Measurements from ENCODE around the gene MAPK9. TPM values are rescaled to one million over a fixed set of nuclear protein-coding genes. Genes with fewer than 3 reads are reported as not detected.
A peak's percentile ranks its signal among the peaks of the same experiment; 100 is the strongest.

MAPK9 gene
- total RNA-seq, 1 donor from 2014 or later = 34.4 TPM

DNA sequence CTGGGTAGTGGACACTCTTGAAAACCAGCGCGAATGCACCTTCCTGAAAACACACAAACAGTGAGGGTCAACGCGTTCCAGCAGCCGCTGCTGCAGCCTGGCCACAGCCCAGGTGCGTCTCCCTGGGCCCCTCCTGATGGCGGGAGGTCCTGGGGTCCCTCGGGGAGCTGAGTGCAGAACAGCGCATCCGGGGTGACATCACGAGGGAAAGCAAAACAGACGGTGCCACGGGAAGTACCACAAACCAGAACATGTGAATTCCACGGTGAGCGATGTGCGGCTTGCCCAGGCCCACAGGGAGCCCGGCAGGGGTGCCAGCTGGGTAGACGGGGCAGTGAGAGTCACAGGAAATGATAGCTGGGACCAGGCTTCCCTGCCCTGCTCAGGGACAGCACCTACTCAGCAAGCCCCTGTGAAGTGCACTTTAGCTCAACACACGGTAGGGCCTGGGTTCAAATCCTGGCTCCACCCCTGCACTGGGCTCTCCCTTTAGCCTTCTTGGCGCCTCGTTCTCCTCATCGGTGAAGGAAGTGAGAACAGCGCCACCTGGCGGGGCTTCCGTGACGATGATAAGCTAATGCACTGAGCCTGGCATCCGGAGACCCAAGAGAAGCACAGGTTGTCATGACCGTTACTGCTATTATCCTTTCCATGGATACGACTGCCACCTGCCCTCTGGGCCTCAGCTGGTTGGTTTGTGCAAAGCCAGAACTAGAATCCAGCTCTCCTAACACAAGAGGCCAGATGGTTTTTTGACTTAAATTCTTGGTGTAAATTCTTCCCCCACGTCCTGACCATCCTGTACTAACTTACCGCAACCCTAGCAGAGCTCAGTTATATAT lies 36.6 kb upstream of the MAPK9 start:
- ATAC-seq (peak; percentile 46), DNase-seq (ENCODE audit: low spot score) (peak; percentile 89)
- intact Hi-C loops (cut with DNase I) = no loop called here

DNA sequence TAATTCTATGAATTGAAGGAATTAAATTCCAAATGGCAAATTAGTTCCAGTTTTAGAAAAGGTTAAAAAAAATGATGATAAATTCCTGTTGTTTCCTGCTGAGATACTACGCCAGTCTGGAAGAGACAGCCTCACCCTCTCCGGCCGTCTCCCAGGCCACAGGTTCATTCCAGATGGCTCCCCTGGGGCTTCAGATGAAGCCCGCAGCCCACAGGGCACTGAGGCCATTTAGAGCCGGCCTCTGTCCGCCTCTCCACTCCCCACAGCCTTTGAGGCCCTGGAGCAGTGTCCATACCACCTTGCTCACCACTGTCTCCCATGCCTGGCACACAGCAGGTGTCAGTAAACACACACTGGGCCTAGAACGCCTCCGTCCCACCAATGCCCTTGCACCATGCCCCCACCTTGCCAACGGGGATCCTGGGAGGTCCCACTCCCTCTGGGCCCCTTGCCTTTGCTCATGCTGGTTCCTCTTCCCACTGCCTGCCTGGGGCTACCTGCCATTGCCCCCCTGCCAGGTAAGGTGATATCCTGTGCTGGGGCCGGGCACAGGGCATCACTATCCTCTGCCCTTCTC lies 35.2 kb upstream of the MAPK9 start:
- intact Hi-C loops (cut with DNase I) = no loop called here
- no peak for DNase-seq (ENCODE audit: low spot score)
- ATAC-seq = no peak

GRCh38 chr5:180324601-180324950 lies 32.7 kb upstream of the MAPK9 start:
- intact Hi-C loops (cut with DNase I) = no loop called here
- peak; percentile 77 for ATAC-seq
- DNase-seq (ENCODE audit: low spot score) = no peak

DNA sequence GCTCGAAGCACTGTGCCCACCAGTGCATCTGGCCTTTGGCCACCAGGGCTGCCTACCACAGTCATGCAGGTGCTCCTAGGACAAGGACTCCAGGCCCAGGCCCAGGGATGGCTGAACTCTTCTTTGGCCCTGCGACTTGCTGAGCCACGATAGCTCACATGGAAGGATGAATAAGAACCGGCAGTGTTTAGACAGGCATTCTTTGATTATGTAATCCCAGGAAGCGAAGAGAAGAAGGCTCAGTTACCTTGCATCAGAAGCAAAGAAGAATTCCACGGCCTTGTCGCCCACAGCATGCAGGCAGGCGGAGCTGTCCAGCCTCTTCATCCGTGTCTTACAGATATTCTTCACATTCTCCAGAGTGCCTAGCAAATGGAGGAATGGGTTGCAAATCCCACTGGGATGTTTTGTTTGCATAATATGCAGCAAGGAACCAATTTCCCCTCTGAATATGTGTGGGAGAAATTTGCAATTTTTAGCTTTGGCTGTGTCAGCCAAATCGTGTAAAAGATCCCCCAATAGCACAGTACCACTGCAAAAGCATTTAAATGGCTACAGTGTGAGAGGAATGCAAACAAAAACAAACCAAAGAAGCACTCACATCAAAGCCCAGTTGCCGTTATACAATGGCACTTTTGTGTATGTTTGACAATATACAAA lies 32.2 kb upstream of the MAPK9 start:
- no peak for DNase-seq (ENCODE audit: low spot score)
- peak; percentile 69 for ATAC-seq

DNA sequence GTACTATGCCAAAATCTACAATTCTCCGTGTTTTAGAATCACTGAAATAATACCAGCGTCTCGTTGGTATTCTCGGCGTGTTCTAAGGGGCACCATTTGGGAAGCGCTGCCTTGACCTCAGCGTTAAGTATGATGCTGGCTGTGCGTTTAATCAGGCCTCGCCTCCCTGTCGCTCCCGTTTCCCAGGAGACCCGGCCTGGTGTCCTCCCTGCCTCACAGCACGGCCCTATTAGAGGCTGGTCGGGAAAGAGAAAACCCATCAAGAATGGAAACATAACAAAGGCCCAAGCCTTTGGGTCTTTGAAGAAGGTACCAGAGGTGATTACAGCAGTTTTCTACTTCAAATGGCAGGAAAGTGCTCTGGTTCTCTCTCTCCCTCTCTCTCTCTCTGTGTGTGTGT lies 31.3 kb upstream of the MAPK9 start:
- ATAC-seq (no peak), DNase-seq (ENCODE audit: low spot score) (no peak)
- intact Hi-C loops (cut with DNase I) = no loop called here

More for the DNA sequence above, 32.2 kb upstream of the MAPK9 start:
- intact Hi-C loops (cut with DNase I) = no loop called here

- no peak for DNase-seq (ENCODE audit: low spot score)
- ATAC-seq = no peak
- intact Hi-C loops (cut with DNase I) = no loop called here
These were observed 26.7 kb upstream of the MAPK9 start for GRCh38 chr5:180318456-180319089.

GRCh38 chr5:180316586-180316985 lies 24.7 kb upstream of the MAPK9 start:
- intact Hi-C loops (cut with DNase I) = no loop called here
- no peak for ATAC-seq
- DNase-seq (ENCODE audit: low spot score) = no peak

GRCh38 chr5:180315762-180316212 lies 23.9 kb upstream of the MAPK9 start:
- intact Hi-C loops (cut with DNase I) = no loop called here
- DNase-seq (ENCODE audit: low spot score) = peak; percentile 84
- peak; percentile 61 for ATAC-seq

DNA sequence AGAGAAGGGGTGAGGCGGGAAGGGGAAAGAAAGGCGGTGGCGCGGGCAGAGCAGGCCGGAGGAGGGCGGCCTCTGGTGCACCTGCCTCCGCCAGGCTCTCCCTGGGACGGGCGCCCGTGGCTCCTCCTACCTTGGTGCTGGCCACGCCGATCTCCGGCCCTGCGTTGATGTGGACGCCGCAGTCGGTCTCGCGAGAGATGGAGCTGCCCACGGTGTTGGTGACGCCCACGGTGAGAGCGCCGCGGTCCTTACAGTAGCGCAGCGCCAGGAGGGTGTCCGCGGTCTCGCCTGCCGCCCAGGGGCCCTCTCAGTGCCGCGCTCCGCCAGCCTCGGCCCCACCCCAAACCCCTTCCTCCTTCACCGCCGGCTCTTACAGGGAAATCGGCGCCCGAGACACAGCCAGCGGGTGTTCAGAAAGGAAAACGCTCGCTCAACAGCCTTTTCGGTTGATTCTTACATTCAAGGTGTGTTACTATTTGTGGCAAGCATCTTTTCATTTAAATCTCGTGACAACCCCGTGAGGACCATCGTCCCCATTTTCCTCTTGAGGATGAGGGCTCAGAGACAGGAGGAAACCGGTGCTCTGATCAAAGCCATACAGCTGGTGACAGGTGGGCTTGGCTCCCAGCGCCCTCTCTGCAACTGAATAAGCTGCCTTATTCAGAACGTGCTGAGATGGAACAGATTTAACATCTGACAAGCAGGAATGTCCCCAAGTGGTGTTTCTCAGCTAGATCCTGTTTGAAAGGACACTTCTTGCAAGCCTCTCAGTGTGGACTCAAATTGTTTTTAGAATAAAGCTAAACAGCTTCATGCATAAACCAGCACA lies 22.0 kb upstream of the MAPK9 start:
- ATAC-seq = peak; percentile 95
- DNase-seq (ENCODE audit: low spot score) = peak; percentile 85
- intact Hi-C loops (cut with DNase I) = no loop called here

GRCh38 chr5:180311216-180311615 lies 19.3 kb upstream of the MAPK9 start:
- no peak for DNase-seq (ENCODE audit: low spot score)
- intact Hi-C loops (cut with DNase I) = no loop called here
- ATAC-seq = no peak

DNA sequence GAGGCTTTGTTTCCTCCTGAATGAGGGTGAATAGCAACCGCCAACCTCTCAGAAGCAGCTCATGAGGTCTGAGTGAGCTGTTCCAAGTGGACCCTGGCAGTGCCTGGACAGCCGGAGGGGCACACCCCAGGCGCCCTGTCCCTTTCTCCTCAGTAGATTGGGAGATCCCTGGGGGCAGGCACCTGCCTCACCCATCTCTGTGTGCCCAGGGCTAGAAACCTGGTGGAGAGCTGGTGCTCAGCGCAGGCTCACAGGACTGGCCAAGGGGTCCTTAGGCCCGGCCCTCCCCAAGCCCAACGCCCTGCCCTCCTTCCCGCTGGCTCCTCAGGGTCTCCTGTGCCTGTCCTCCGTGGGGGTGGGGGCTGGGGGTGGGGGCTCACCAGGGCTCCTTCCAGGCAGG lies 14.9 kb upstream of the MAPK9 start:
- no peak for DNase-seq (ENCODE audit: low spot score)
- intact Hi-C loops (cut with DNase I) = no loop called here
- no peak for ATAC-seq

DNA sequence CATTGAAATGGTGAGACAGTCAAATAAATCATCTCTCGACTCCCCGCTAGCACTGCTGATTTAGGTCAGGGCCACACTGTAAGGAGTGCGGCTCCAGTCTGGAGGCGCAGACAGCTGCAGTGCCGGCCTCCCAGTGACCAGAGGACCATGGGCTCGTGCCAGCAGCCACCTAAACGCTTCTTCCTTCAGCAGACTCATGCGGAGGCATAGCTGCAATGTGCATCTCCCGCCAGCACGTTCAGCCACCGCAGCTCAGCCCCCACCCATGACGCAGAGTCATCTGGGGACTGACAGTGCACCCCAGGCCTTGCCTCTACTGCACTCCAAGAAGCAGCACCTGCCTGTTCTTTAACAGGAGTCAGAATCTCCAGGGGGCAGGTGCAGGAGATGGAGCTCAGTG lies 13.6 kb upstream of the MAPK9 start:
- ATAC-seq = no peak

GRCh38 chr5:180304431-180305375 lies 12.8 kb upstream of the MAPK9 start:
- ATAC-seq = no peak
- DNase-seq (ENCODE audit: low spot score) = no peak
- intact Hi-C loops (cut with DNase I) = no loop called here

More for the DNA sequence above, 13.6 kb upstream of the MAPK9 start:
- intact Hi-C loops (cut with DNase I) = no loop called here
- no peak for DNase-seq (ENCODE audit: low spot score)

- DNase-seq (ENCODE audit: low spot score) = no peak
- intact Hi-C loops (cut with DNase I) = no loop called here
These were observed 12.1 kb upstream of the MAPK9 start for GRCh38 chr5:180304016-180304292.

GRCh38 chr5:180303226-180304015 lies 11.5 kb upstream of the MAPK9 start:
- DNase-seq (ENCODE audit: low spot score) (no peak), ATAC-seq (no peak)
- intact Hi-C loops (cut with DNase I) = no loop called here

More at GRCh38 chr5:180304016-180304292, 12.1 kb upstream of the MAPK9 start:
- no peak for ATAC-seq

GRCh38 chr5:180302256-180302655 lies 10.4 kb upstream of the MAPK9 start:
- ATAC-seq = no peak
- no peak for DNase-seq (ENCODE audit: low spot score)
- intact Hi-C loops (cut with DNase I) = no loop called here

DNA sequence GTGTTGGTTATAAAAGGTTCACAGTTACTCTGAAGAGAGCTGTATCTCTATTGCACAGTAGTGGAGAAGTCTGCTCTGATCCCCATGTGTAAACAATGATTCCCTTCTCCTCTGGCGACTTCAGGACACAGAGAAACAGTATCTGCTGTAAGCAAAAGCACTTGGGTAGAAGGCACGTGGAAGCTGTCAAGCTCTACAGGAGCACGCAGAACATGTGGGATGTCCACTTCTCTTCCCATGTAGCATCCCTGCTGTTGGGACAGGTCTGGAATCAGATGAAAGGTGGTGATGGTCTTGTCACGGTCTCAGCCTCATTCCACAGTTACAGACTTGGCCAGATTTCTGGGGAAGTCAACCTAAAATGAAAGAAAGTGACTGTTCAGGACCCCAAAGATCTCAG lies 9.4 kb upstream of the MAPK9 start:
- intact Hi-C loops (cut with DNase I) = no loop called here
- DNase-seq (ENCODE audit: low spot score) (no peak), ATAC-seq (no peak)
